ENCODE data around the gene CALD1.

The CALD1 gene

DNA sequence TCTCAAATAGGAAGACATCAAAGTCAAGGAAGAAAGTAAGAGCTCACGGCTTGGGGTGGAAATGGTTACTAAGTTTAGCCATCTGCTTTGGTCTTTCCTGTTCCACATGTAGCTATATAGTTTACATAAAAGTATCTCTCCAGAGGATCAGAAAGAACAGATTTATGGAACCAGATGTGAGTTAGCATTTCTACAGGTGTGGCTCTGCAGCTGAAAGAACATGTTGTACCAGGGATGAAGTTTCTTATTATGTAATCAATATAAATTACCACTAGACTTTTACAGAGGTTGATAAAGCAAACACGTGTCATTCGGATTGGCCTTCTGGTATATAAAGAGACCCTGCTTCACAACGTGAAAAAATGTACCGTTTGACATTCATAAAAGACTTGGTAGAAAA lies 19.9 kb downstream of the CALD1 start:
- no peak for DNase-seq (ENCODE audit: low spot score)
- TF ChIP-seq CTCF (IDR thresholded peaks at IDR 0.05; ENCODE audit: extremely low read depth, missing control alignments), result no peak

- TF ChIP-seq CTCF (IDR thresholded peaks at IDR 0.05; ENCODE audit: extremely low read depth, missing control alignments), result no peak
- DNase-seq (ENCODE audit: low spot score), result no peak
Measured at GRCh38 chr7:134802762-134803161, 23.3 kb downstream of the CALD1 start.

DNA sequence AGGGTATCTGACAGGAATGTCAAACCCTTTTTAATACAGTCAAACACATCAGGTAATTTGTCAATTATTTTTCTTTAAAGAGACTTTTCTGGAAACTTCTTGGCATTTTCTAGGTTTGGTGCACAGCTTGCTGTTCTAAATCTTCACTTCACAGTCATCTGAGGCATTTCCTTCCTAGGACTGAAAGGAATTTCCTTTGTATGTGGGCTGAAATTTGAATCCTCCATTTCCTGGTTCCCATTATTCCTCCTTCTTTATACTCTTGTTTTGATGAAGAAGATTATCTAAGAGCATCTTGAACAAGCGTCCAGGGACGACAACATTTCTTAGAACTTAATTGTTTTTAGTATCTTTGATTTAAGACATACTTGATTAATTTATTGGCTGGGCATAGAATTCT lies 24.9 kb downstream of the CALD1 start:
- DNase-seq (ENCODE audit: low spot score), result no peak
- TF ChIP-seq CTCF (IDR thresholded peaks at IDR 0.05; ENCODE audit: extremely low read depth, missing control alignments), result no peak

DNA sequence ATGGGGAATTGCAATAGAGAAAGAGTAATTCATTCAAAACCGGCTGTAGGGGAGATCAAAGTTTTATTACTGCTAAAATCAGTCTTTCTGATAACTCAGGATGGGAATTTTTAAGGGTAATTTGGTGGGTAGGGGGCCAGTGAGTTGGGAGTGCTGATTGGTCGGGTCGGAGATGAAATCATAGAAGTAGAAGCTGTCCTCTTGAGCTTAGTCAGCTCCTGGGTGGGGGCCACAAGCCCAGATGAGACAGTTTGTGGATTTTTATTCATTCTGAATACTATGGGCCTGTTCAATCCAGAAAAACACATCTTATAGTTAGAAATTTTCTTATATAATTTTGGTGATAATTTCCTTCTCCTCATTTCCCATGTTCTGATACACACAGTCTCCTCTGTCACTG lies 25.4 kb downstream of the CALD1 start:
- DNase-seq (ENCODE audit: low spot score), result no peak
- no peak for TF ChIP-seq CTCF (IDR thresholded peaks at IDR 0.05; ENCODE audit: extremely low read depth, missing control alignments)

DNA sequence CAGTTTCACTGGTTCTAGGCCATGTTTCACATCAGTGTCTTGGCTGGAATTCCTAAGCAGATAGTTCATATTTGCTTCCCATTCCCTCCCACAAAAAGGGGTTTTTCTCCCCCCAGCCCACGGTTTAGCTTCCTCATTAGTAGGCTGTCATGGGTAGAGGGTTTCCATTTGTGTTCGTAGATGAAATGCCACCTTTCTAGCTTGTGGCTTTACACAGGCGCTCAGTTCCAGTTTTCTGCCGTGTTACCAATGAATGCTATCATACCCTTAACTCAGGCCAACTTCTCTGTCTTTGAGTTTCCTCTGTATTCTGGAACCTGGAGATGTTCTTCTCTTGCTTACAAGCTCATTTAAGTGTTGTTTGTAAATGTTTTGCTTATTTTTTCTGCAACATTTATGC lies 26.8 kb downstream of the CALD1 start:
- DNase-seq (ENCODE audit: low spot score), result no peak
- no peak for TF ChIP-seq CTCF (IDR thresholded peaks at IDR 0.05; ENCODE audit: extremely low read depth, missing control alignments)

- TF ChIP-seq CTCF (IDR thresholded peaks at IDR 0.05; ENCODE audit: extremely low read depth, missing control alignments), result no peak
- DNase-seq (ENCODE audit: low spot score), result no peak
Measured at GRCh38 chr7:134809616-134810015, 30.2 kb downstream of the CALD1 start.

DNA sequence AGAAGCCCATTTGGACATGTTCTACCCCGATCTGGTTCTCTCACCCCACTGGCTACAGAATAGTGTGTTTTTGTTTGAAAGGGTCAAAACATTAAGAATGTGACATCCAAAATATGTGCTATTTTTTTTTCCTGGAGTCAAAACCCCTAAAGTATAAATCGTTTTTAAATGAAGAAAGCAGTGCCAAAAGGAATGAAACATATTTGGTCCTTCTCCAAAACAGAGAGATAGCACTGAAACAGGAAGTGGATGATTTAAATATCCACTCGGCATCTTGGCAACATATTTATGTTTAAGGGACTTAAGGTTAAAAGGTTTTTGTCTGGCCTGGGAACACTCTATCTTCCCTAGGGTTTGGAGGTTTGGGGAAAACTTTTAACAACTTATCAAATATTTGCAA lies 32.3 kb downstream of the CALD1 start:
- no peak for DNase-seq (ENCODE audit: low spot score)
- no peak for TF ChIP-seq CTCF (IDR thresholded peaks at IDR 0.05; ENCODE audit: extremely low read depth, missing control alignments)

Measured in GM20000 (cell line).